HG03196 (cell line): Measurements from ENCODE around the gene PSMB10.
"Not testable (repeated sequence)": the region's sequence is repeated elsewhere in the genome, so short reads cannot be mapped to it uniquely, and the experiment has no call there.

Source experiments
- ATAC-seq: cut with Tn5 transposase; IDR thresholded peaks from one replicate; pipeline ENCODE4 v1.9.1; 2021; ENCODE audit not compliant: unreplicated experiment

PSMB10 gene

DNA sequence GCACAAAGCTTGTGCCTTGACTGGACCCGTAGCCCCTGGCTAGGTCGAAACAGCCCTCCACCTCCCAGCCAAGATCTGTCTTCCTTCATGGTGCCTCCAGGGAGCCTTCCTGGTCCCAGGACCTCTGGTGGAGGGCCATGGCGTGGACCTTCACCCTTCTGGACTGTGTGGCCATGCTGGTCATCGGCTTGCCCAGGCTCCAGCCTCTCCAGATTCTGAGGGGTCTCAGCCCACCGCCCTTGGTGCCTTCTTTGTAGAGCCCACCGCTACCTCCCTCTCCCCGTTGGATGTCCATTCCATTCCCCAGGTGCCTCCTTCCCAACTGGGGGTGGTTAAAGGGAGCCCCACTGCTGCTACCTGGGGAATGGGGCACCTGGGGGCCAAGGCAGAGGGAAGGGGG is 8.5 kb downstream of the PSMB10 start:
- no peak for ATAC-seq

- no peak for ATAC-seq
These were observed 9.3 kb downstream of the PSMB10 start for GRCh38 chr16:67927131-67927941.

DNA sequence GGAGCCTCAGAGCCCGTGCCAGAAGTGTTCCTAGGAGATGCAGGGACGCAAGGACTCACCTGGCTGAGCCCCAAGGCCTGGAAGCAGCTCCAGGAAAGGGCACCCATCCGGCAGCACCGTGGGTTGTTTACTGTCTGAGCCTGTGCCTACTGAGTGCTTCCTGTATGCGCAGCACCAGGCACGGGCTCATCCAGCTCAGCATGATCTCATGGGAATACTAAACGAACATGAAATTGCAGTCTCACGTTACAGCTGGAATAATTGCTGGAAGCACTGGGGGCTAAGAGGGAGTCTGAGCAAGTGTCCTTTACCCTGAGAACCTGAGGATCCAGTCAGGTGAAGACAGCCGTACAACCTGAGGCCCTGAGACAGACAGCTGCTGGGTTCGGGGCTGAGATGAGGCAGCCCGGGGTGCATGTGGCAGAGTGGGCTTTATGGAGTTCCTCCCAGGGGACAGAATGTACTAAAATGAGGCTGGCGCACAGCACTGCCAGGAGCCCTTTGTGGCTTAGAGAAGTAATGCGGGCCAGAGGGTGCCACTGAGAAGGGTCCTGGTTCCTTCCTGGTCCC is 10.4 kb downstream of the PSMB10 start:
- no peak for ATAC-seq

DNA sequence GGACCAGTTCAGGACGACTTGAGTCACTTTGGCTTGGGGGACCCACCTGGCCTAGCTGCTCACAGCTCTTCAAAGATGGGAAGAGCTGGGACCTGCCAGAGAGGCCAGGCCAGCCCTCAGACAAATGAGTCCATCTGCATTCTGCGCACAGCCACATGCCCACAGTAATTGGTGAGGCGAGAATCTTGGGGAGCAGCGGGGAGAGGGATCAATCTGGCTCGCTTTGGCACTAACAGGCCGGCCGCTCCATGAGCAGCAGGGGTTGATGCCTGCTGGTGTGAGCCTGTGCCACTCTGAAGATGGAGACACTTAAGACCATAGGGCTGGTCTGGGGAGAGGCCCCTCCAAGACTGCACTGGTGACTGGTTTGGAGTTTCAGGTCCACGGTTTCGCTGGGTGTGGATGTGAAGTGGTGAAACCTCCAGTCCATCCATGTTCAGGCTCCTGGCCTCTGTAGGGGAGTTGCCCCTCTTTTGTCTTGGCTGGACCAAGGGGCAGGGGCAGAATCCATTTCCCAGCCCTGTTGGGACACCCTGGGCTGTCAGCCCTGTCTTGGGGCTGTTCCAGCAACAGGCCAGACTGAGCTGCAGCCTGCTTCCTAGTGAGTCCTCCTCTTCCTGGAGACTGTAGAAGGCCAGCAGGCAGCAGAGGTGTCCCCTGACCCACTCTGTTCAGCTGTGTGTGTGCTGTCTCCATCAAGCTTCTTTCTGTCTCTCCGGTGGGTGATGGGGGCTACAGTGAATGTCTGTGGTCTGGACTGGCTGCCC is 12.3 kb downstream of the PSMB10 start:
- no peak for ATAC-seq

- ATAC-seq = no peak
These were observed 13.1 kb downstream of the PSMB10 start for GRCh38 chr16:67923414-67924116.

GRCh38 chr16:67922740-67923139 is 13.9 kb downstream of the PSMB10 start:
- ATAC-seq = no peak

DNA sequence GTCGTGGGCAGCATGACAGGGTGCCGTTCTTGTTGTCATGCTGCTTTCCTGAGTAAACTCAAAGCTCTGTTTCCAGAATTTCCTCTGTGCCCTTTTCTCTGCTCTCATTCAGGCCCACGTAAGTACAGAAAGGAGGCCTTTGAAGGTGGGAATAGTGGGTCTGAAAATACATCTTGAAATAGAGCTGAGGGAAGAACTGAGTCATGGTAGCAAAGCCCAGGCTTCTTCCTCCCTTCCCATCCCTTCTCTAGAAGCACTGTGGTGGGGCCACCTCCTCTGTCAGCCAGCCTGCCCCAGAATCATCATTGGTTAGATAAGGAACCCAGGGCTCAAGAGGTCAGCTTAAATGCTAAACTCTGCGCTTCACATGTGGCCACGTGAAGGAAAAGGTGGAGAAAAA is 14.4 kb downstream of the PSMB10 start:
- no peak for ATAC-seq

GRCh38 chr16:67919622-67920221 is 16.9 kb downstream of the PSMB10 start:
- no peak for ATAC-seq

DNA sequence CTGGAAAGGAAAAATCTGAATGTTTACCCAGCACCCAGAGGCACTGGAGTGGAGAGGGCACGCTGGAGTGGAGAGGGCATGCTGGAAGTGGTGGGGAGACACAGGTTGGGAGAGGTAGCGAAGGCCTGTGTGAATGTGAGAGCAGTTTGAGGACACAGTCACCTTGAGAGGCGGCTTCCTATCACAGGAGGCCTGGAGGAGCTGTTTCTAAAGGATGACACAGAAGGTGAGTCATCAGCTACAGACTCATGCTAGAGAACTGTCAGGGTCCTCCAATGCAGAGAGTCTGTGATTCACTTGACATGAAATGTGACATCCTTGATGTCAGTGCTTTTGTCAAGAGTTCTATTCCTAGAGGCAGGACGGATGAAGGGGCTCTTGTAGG is 18.8 kb downstream of the PSMB10 start:
- ATAC-seq = no peak

DNA sequence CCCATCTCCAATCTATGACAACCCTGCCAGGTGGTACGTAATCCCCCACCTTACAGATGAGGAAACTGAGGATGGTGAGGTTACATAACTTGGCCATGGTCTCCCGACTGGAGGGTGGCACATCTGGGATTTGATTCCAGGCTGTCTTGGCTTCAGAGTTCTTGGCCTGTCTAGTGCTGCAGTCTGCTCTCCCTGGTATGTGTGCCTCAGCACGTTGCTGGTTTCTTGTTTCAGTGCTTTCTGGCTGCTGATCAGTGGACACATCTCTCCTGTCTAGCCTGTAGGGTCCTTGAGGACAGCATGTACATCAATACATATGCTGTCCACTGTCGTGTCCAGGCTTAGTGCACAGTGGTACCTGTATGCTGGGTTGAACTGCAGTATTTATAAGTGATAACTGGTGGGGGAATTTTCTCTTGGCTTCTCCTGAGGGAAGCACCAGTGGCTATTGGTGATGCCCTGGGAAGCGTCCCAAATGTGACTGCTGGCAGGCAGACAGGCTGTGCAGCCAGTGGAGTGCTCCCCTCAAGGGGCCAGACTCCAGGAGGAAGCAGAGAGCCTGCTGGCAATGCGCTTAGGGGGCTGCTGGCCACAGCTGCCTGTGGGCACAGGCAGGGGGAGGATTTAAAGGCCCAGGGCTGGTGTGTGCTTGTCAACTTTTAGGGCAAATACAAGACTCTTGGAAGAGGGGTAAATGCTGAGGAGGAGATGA is 19.4 kb downstream of the PSMB10 start:
- ATAC-seq = no peak

DNA sequence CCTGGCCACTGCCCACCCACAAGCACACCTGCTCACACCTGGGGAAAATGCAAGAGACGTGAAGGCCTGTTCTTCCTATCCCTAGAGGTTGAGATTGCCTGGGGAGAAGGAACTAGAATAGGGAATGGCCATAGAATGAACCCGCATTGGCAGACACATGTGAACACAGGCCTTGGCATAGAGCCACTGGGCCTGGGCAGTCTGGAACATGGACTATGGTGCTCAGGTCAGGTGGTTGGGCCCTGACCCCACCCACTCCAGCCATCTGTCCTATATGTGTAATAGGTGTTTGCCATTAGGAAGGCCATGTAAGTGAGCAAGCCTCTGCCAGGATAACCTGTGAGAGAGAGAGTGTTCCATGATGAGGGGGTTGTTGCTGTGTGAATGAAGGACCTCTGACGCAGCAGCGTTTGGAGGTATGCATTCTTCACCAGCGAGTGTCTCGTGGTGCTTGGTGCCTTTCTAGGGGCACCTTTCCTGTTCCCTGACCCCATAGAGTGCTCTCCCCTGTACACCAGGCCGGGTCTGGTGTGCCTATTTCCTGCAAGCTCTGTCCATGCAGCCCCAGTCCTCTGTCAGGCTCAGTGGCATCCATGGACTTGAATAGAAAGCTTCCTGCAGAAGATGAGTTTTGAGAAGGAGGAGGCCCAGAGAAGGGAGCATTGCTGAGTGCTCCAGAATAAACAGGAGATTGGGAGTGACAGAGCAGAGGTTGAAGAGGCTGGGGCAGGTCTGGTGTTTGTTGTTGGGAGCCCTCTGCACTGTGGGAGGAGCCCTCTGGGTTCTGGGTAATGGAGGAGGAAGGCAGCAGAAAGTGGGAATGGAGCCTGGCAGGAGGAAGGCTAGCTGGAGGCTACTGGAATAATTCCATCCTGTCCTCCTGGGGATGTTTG is 20.6 kb downstream of the PSMB10 start:
- no peak for ATAC-seq

DNA sequence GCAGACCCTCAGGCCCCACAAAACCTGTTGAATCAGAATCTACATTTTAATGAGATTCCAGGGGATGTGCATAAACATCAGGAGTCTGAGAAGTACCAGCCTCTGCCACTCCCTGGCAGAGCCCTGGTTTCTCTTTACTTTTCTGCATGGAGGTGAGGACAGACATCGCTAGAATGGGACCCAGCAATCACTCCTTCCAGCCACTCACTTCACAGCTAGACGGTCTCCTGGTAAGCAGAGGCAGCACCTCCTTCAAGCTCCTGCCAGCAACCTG is 21.2 kb downstream of the PSMB10 start:
- not testable (repeated sequence) for ATAC-seq

DNA sequence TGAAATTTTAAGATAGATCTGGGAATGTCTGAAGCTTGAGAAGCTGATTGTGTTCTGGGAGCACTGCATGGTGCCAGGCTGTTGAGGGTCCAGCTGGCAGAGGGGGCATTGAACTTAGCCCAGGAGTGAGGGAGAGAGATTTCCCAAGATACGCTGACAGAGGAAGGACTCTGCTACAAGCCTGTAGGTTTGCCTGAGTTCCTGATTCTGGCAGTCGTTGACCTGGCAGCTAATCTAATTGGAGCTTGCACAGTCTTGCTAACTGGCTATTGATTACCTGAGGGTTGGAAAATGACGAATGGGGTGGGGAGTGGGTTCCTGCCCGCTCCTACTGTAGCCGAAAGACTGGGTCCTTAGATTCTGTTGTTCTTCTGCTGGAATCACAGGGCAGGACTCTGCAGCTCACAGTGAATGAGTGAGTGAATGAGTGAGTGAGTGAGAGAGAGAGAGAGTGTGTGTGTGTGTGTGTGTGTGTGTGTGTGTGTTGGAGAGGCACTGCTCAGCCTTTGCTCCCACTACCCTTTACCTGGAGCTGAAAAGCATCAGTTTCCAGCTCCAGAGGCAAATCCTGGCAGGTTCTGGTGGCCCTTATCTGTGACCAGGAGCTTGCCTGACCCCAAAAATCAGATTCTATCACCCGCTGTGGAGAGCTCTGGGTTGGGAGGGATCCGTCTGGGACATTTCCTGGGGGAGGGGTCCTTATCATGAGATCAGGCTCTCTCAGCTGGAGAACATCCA is 21.7 kb downstream of the PSMB10 start:
- ATAC-seq = no peak

DNA sequence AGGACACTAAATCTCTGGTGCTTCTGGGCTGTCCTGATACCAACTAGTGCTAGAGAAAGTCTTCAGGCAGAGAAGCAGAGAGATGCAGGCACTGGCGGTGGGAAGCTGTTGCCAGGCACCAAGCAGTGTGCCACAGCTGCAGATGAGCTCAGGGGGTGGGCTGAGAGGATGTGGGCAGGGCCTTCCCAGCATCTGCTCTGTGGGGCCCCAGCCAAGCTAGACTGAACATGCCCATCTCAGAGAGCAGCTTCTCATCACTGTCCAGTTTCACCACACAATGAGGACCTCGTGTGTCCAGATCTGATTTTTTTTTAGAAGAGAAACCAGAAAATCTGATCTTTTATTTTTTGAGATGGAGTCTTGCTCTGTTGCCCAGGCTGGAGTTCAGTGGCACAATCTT is 26.5 kb downstream of the PSMB10 start:
- ATAC-seq = no peak

DNA sequence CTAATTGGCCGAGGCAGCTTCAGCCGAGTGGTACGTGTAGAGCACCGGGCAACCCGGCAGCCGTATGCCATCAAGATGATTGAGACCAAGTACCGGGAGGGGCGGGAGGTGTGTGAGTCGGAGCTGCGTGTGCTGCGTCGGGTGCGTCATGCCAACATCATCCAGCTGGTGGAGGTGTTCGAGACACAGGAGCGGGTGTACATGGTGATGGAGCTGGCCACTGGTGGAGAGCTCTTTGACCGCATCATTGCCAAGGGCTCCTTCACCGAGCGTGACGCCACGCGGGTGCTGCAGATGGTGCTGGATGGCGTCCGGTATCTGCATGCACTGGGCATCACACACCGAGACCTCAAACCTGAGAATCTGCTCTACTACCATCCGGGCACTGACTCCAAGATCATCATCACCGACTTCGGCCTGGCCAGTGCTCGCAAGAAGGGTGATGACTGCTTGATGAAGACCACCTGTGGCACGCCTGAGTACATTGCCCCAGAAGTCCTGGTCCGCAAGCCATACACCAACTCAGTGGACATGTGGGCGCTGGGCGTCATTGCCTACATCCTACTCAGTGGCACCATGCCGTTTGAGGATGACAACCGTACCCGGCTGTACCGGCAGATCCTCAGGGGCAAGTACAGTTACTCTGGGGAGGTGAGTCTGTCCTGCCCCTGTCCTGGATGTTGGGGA is 27.5 kb downstream of the PSMB10 start:
- ATAC-seq = no peak

DNA sequence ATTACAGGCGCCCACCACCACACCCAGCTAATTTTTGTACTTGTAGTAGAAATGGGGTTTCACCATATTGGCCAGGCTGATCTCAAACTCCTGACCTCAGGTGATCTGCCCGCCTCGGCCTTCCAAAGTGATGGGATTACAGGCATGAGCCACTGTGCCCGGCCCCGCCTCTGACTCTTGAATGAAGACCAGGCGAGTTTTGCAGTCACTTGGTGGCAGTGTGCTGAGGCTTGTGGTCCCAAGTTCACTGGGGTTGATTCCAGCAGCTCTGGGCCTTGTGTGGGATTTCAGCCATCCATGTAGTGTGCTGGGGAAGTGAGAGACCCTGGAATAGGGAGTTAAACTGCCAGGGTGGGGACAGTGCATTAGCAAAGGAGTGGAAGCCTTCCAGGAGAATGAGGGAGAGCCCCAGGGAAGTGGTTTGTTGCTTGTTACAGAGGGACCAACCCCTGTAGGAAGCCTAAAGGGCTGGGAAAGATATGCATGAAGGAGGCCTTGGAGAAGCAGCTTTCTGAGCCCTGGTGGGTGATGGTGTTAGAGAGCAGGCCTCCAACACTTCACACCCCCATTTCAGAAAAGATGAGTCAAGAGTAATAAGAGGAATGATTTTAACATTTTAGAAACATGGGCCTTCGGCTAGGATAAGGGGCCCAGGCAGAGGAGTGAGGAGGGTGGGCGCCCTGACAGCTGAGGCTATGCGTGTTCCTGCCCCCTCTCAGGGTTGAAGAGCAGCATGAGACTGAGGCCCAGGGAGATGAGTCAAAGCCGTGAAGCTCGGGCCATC is 29.1 kb downstream of the PSMB10 start:
- no peak for ATAC-seq

DNA sequence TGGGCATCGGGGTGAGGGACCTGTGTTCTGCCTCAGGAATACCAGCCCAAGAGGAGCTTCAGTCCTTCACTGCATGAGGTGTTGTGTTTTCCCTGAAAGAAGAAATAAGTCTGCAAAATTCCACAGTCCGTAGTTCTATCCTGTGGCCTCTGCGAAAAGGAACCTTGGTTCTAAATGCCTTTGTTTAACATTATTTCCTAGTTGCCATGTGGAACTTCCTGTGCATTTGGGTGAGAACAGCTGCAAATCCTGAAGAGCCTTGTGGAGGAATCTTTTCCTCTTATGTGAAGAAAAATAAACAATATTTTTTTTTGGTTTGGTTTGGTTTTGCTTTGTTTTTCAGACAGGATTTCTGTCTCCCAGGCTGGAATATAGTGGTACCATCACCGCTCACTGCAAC is 33.8 kb downstream of the PSMB10 start:
- no peak for ATAC-seq

DNA sequence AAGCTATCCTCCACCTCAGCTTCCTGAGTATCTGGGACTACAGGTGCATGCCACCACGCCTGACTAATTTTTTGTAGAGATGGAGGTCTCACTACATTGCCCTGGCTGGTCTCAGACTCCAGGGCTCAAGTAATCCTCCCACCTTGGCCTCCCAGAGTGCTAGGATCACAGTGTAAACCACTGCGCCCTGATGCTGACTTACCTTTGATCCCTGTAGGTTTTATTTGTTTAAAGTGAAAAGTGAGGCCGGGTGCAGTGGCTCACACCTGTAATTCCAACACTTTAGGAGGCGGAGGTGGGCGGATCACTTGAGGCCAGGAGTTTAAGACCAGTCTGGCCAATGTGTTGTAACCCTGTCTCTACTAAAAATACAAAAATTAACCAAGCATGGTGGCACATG is 34.9 kb downstream of the PSMB10 start:
- no peak for ATAC-seq
